PC-3 (cell line): ENCODE results near the gene GADD45GIP1.

Source experiments
- EZH2 ChIP-seq: fragments of 300-600 bp; sonication (generic); IDR thresholded peaks from one replicate; pipeline ENCODE4 v1.6.1; 2017; ENCODE audit warnings: antibody characterized with exemption, mild to moderate bottlenecking, low read length; ENCODE audit not compliant: unreplicated experiment
- TF ChIP-seq, protein P1 (sequence below): fragments of 300-600 bp; sonication (generic); conservative IDR thresholded peaks from 2 replicates; pipeline ENCODE4 v1.5.1; 2017; ENCODE audit warnings: antibody characterized with exemption, low read depth, mild to moderate bottlenecking, low read length

DNA sequence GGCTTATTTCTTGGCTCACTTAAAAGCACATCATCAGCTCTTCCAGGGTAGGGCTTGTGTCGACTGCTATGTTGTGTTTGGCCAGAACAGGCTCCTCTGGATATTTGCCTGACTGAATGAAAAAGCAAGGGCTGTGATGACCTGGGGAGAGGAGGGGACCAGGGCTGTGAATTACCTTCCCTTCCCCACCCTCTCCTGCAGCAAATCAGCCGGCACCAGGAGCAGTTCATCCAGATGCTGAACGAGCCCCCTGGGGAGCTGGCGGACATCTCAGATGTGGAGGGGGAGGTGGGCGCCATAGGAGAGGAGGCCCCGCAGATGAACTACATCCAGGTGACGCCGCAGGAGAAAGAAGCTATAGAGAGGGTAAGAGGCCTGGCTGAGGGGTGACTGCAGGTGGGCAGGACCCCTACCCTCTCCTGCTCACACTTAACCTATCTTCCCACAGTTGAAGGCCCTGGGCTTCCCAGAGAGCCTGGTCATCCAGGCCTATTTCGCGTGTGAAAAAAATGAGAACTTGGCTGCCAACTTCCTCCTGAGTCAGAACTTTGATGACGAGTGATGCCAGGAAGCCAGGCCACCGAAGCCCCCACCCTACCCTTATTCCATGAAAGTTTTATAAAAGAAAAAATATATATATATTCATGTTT lies 4.4 kb downstream of the GADD45GIP1 start:
- TF ChIP-seq, protein P1, sequence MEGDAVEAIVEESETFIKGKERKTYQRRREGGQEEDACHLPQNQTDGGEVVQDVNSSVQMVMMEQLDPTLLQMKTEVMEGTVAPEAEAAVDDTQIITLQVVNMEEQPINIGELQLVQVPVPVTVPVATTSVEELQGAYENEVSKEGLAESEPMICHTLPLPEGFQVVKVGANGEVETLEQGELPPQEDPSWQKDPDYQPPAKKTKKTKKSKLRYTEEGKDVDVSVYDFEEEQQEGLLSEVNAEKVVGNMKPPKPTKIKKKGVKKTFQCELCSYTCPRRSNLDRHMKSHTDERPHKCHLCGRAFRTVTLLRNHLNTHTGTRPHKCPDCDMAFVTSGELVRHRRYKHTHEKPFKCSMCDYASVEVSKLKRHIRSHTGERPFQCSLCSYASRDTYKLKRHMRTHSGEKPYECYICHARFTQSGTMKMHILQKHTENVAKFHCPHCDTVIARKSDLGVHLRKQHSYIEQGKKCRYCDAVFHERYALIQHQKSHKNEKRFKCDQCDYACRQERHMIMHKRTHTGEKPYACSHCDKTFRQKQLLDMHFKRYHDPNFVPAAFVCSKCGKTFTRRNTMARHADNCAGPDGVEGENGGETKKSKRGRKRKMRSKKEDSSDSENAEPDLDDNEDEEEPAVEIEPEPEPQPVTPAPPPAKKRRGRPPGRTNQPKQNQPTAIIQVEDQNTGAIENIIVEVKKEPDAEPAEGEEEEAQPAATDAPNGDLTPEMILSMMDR: no peak
- TF ChIP-seq EZH2: no peak
